ENCODE results near the gene RHBDL1.

- TF ChIP-seq CTCF (conservative IDR thresholded peaks at IDR 0.05; ENCODE audit: low read depth in 2 of 2) (no peak), POLR2AphosphoS5 (IDR thresholded peaks at IDR 0.05; ENCODE audit: low read depth) (no peak), NANOG (IDR thresholded peaks at IDR 0.05; ENCODE audit: borderline replicate concordance) (no peak), EZH2 (IDR thresholded peaks at IDR 0.05; ENCODE audit: low read depth, unreplicated experiment) (no peak), EZH2phosphoT487 (IDR thresholded peaks at IDR 0.05; ENCODE audit: unreplicated experiment) (no peak)
- TF ChIP-seq, protein P1, sequence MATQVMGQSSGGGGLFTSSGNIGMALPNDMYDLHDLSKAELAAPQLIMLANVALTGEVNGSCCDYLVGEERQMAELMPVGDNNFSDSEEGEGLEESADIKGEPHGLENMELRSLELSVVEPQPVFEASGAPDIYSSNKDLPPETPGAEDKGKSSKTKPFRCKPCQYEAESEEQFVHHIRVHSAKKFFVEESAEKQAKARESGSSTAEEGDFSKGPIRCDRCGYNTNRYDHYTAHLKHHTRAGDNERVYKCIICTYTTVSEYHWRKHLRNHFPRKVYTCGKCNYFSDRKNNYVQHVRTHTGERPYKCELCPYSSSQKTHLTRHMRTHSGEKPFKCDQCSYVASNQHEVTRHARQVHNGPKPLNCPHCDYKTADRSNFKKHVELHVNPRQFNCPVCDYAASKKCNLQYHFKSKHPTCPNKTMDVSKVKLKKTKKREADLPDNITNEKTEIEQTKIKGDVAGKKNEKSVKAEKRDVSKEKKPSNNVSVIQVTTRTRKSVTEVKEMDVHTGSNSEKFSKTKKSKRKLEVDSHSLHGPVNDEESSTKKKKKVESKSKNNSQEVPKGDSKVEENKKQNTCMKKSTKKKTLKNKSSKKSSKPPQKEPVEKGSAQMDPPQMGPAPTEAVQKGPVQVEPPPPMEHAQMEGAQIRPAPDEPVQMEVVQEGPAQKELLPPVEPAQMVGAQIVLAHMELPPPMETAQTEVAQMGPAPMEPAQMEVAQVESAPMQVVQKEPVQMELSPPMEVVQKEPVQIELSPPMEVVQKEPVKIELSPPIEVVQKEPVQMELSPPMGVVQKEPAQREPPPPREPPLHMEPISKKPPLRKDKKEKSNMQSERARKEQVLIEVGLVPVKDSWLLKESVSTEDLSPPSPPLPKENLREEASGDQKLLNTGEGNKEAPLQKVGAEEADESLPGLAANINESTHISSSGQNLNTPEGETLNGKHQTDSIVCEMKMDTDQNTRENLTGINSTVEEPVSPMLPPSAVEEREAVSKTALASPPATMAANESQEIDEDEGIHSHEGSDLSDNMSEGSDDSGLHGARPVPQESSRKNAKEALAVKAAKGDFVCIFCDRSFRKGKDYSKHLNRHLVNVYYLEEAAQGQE (IDR thresholded peaks at IDR 0.05; ENCODE audit: unreplicated experiment): no peak
These were observed 30.1 kb downstream of the RHBDL1 start, which contains the start of gene FBXL16 for GRCh38 chr16:705431-706188.
